GM23248 (cell line): ENCODE measurements around the gene XKR7.

ENCODE experiments used
- EZH2 ChIP-seq: fragments of 200-600 bp; sonication (generic); IDR thresholded peaks from 2 replicates; pipeline ENCODE4 v1.6.1; 2018; ENCODE audit warnings: antibody characterized with exemption, mild to moderate bottlenecking; ENCODE audit not compliant: insufficient read depth, poor library complexity, severe bottlenecking
- EZH2phosphoT487 ChIP-seq: fragments of 200-600 bp; sonication (generic); IDR thresholded peaks from 2 replicates; pipeline ENCODE4 v1.6.1; 2018; ENCODE audit warnings: antibody characterized with exemption, moderate library complexity, mild to moderate bottlenecking, low read depth; ENCODE audit not compliant: insufficient read depth

DNA sequence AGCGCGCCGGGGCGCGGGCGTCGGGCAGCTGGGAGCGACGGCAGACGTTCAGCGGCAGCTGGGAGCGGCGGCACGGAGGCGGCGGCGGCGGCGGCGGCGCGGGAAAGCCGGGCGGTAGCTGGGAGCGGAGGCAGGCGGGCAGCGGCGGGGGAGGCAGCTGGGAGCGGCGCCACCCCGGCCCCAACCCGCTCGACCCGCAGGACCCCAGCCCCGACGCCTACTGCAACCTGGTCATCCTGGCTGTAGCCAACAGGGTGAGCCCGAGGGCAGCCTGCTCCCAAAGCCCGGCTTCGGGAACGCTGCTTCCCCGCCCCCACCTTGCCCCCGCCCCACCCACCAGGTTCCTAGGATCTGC, 51.2 kb downstream of the XKR7 start:
- TF ChIP-seq EZH2 (no peak), EZH2phosphoT487 (no peak)
